ENCODE measurements around the gene UTP20. TPM values are rescaled to one million over a fixed set of nuclear protein-coding genes. Genes with fewer than 3 reads are reported as not detected.

UTP20 gene
- total RNA-seq, 4 donors from 2014 or later, result 9.3 to 12.6 (median 10.7) TPM

DNA sequence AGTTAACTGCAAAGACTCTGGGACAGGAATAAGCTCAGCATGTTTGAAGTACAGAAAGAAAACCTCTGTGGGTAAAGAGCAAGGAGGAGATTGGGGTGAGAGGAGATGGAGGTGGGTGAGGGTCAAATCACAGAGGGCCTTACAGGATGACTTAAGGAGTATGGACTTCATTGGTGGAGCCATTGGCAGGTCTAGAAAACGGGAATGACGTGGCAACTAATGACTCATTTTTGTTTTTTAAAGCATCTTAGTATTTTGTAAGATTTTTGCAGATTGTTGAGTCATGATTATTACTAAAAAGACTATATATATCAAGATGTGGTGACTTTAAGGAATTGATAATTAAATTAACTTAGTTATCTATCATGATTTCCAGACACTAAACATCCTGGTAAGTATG, 18.5 kb downstream of the UTP20 start:
- intact Hi-C loops (cut with DNase I), result no loop called here
- TF ChIP-seq POLR2AphosphoS5 (IDR thresholded peaks at IDR 0.05) (no peak), EP300 (IDR thresholded peaks at IDR 0.05) (no peak), POLR2A (IDR thresholded peaks at IDR 0.05; ENCODE audit: low read depth) (no peak), CTCF (IDR thresholded peaks at IDR 0.05) (no peak)
- Histone ChIP-seq H3K9me3 (no peaks in the 10 kb centered on the region), H3K36me3 (peaks cover 56 to 97% (median 80%) of the 10 kb centered on the region in 4 donors), H3K4me3 (no peak overlapping the region), H3K4me1 (no peaks in the 10 kb centered on the region), H3K27me3 (no peaks in the 10 kb centered on the region), H3K27ac (replicated peaks in 1 of 4) (no peak overlapping the region)
- WGBS, result 84% methylated on average over 2 of the region's 2 CpGs
- DNase-seq (ENCODE audit: extremely low spot score), result no peak

GRCh38 chr12:101299346-101299745, 19.4 kb downstream of the UTP20 start:
- intact Hi-C loops (cut with DNase I), result no loop called here
- 87% methylated on average over 2 of the region's 2 CpGs for WGBS
- DNase-seq (ENCODE audit: extremely low spot score), result no peak
- H3K4me3 ChIP-seq, result no peak overlapping the region
- H3K27me3 ChIP-seq, result no peaks in the 10 kb centered on the region
- H3K36me3 ChIP-seq, result peaks cover 59 to 97% (median 81%) of the 10 kb centered on the region in 4 donors
- no peak for TF ChIP-seq POLR2A (IDR thresholded peaks at IDR 0.05; ENCODE audit: low read depth)
- no peaks in the 10 kb centered on the region for H3K9me3 ChIP-seq
- no peaks in the 10 kb centered on the region for H3K4me1 ChIP-seq
- H3K27ac ChIP-seq (replicated peaks in 1 of 4), result no peak overlapping the region

DNA sequence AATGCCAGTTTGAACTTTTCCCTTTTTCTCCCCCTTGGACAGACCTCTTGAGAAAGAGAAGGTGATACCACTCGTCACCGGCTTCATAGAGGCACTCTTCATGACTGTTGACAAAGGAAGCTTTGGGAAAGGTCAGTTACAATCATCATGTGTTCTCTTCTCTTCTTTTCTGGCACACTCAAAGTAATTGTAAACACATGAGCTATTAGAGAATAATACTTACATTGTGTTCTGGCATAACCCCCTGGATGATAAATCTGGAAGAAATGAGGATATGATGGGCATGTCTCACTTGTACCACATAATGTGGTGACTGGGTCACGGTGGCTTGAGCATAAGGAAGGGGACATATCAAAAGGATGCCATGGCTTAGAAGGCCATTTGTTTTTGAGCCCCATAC, 20.0 kb downstream of the UTP20 start:
- no peaks in the 10 kb centered on the region for H3K9me3 ChIP-seq
- no peaks in the 10 kb centered on the region for H3K4me1 ChIP-seq
- peaks cover 58 to 97% (median 82%) of the 10 kb centered on the region in 4 donors for H3K36me3 ChIP-seq
- no peak for DNase-seq (ENCODE audit: extremely low spot score)
- intact Hi-C loops (cut with DNase I), result no loop called here
- 94% methylated on average over 3 of the region's 3 CpGs for WGBS
- no peak overlapping the region for H3K27ac ChIP-seq (replicated peaks in 1 of 4)
- no peaks in the 10 kb centered on the region for H3K27me3 ChIP-seq
- no peak for TF ChIP-seq POLR2AphosphoS5 (IDR thresholded peaks at IDR 0.05)
- no peak for TF ChIP-seq EP300 (IDR thresholded peaks at IDR 0.05)
- no peak for TF ChIP-seq POLR2A (IDR thresholded peaks at IDR 0.05; ENCODE audit: low read depth)
- no peak for TF ChIP-seq CTCF (IDR thresholded peaks at IDR 0.05)
- no peak overlapping the region for H3K4me3 ChIP-seq

DNA sequence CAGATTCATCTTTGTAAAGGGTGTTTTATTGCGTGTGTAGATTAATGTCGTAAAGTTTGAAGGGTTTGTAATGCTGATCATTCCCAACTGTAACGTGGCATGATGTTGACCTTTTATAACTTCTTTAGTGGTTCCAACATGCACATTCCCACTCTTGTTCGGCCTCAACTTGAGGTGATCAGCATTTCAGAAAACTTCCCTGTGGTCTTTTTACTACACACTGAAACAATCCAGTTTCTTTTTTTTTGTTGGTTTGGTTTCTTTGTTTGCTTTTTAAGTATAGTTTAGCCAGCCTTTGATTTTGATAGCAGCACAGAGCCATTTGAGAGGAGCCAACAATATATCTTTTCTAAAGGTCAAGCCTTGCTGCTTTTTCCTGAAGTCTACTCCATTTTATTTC, 22.8 kb downstream of the UTP20 start:
- WGBS, result 90% methylated on average over 4 of the region's 4 CpGs
- Histone ChIP-seq H3K9me3 (no peaks in the 10 kb centered on the region), H3K27me3 (no peaks in the 10 kb centered on the region), H3K4me1 (no peaks in the 10 kb centered on the region), H3K36me3 (peaks cover 73 to 97% (median 82%) of the 10 kb centered on the region in 4 donors), H3K27ac (replicated peaks in 1 of 4) (no peak overlapping the region), H3K4me3 (no peak overlapping the region)
- no peak for DNase-seq (ENCODE audit: extremely low spot score)
- intact Hi-C loops (cut with DNase I), result no loop called here
- TF ChIP-seq EP300 (IDR thresholded peaks at IDR 0.05) (no peak), POLR2A (IDR thresholded peaks at IDR 0.05; ENCODE audit: low read depth) (no peak), POLR2AphosphoS5 (IDR thresholded peaks at IDR 0.05) (no peak), CTCF (IDR thresholded peaks at IDR 0.05) (no peak)

GRCh38 chr12:101305226-101305779, 25.4 kb downstream of the UTP20 start:
- Histone ChIP-seq H3K4me3 (no peak overlapping the region), H3K36me3 (peaks cover 71 to 100% (median 90%) of the 10 kb centered on the region in 4 donors), H3K27ac (replicated peaks in 1 of 4) (no peak overlapping the region), H3K4me1 (no peaks in the 10 kb centered on the region), H3K27me3 (no peaks in the 10 kb centered on the region), H3K9me3 (no peaks in the 10 kb centered on the region)
- 94% methylated on average over 2 of the region's 2 CpGs for WGBS
- TF ChIP-seq CTCF (IDR thresholded peaks at IDR 0.05) (no peak), POLR2A (IDR thresholded peaks at IDR 0.05; ENCODE audit: low read depth) (no peak), POLR2AphosphoS5 (IDR thresholded peaks at IDR 0.05) (no peak), EP300 (IDR thresholded peaks at IDR 0.05) (no peak)
- intact Hi-C loops (cut with DNase I), result no loop called here
- DNase-seq (ENCODE audit: extremely low spot score), result no peak
